Neural cell (in vitro differentiated cells): Measurements from ENCODE around the gene CDC6. TPM values are rescaled to one million over a fixed set of nuclear protein-coding genes. Genes with fewer than 3 reads are reported as not detected.

Source experiments
- H2AFZ ChIP-seq: fragments of 200-600, 300-800 bp; sonication (generic), shearing (Covaris generic); 2 replicates; pipeline ENCODE4 v1.6.0; 2014; ENCODE audit warnings: low read depth, mild to moderate bottlenecking, antibody characterized with exemption, low read length, moderate library complexity
- H3F3A ChIP-seq: fragments of 200-600 bp; shearing (Covaris generic); 2 replicates; pipeline ENCODE4 v1.6.1; 2016; ENCODE audit warnings: mild to moderate bottlenecking, moderate library complexity, mixed read lengths, antibody characterized with exemption, low read length; ENCODE audit not compliant: insufficient read depth, poor library complexity, severe bottlenecking
- H3K27ac ChIP-seq: fragments of 200-600, 300-800 bp; sonication (generic), shearing (Covaris generic); 2 replicates; pipeline ENCODE4 v1.5.1; 2014; ENCODE audit warnings: mild to moderate bottlenecking, low read length, moderate library complexity
- H3K27me3 ChIP-seq: fragments of 300-800, 200-600 bp; sonication (generic), shearing (Covaris generic); 2 replicates; pipeline ENCODE4 v1.6.0; 2014; ENCODE audit warnings: mild to moderate bottlenecking, low read depth, low read length, moderate library complexity; ENCODE audit not compliant: insufficient read depth
- H3K36me3 ChIP-seq: fragments of 300-800, 200-600 bp; sonication (generic), shearing (Covaris generic); 2 replicates; pipeline ENCODE4 v1.5.1; 2014; ENCODE audit warnings: mild to moderate bottlenecking, antibody characterized with exemption, low read length, moderate library complexity; ENCODE audit not compliant: insufficient read depth
- H3K4me2 ChIP-seq: fragments of 300-800, 200-600 bp; sonication (generic), shearing (Covaris generic); 2 replicates; pipeline ENCODE4 v1.6.0; 2014; ENCODE audit warnings: mild to moderate bottlenecking, low read length
- H3K4me3 ChIP-seq: fragments of 300-800, 200-600 bp; sonication (generic), shearing (Covaris generic); 2 replicates; pipeline ENCODE4 v1.5.1; 2014; ENCODE audit warnings: mild to moderate bottlenecking, low read length, moderate library complexity
- H3K79me2 ChIP-seq: fragments of 200-600 bp; shearing (Covaris generic); replicated peaks from 2 replicates; pipeline ENCODE4 v1.6.0; 2014; ENCODE audit warnings: mild to moderate bottlenecking, low read length, moderate library complexity; ENCODE audit not compliant: insufficient read depth
- H3K9ac ChIP-seq: fragments of 300-800, 200-600 bp; sonication (generic), shearing (Covaris generic); 2 replicates; pipeline ENCODE4 v1.6.1; 2016; ENCODE audit warnings: mild to moderate bottlenecking, low read length, mixed read lengths
- H3K9me2 ChIP-seq: fragments of 200-600 bp; shearing (Covaris generic); 2 replicates; pipeline ENCODE4 v1.6.1; 2016; ENCODE audit warnings: mild to moderate bottlenecking, low read length, mixed read lengths; ENCODE audit not compliant: insufficient read depth
- H3K9me3 ChIP-seq: fragments of 200-600, 300-800 bp; sonication (generic), shearing (Covaris generic); 2 replicates; pipeline ENCODE4 v1.6.1; 2016; ENCODE audit warnings: mild to moderate bottlenecking, mixed run types, low read length, moderate library complexity, mixed read lengths
- H4K20me1 ChIP-seq: fragments of 200-600 bp; shearing (Covaris generic); 2 replicates; pipeline ENCODE4 v1.6.1; 2016; ENCODE audit warnings: mild to moderate bottlenecking, mixed run types; ENCODE audit not compliant: insufficient read depth
- EP300 ChIP-seq: fragments of 450-650 bp; conservative IDR thresholded peaks from 2 replicates; pipeline ENCODE4 v1.6.1; 2014; ENCODE audit warnings: antibody characterized with exemption, mild to moderate bottlenecking, moderate library complexity; ENCODE audit not compliant: poor library complexity, severe bottlenecking
- EZH2 ChIP-seq: fragments of 200-600, 300-800 bp; shearing (Covaris generic), sonication (generic); IDR thresholded peaks from 2 replicates; pipeline ENCODE4 v1.6.1; 2014; ENCODE audit warnings: antibody characterized with exemption, low read length, borderline replicate concordance, mild to moderate bottlenecking; ENCODE audit not compliant: insufficient read depth, poor library complexity, severe bottlenecking
- MXI1 ChIP-seq: fragments of 450-650 bp; conservative IDR thresholded peaks from 2 replicates; pipeline ENCODE4 v1.6.1; 2014; ENCODE audit warnings: antibody characterized with exemption, mild to moderate bottlenecking; ENCODE audit not compliant: poor library complexity, severe bottlenecking
- POLR2AphosphoS5 ChIP-seq: IDR thresholded peaks from 2 replicates; pipeline ENCODE4 v1.6.1; 2012
- RAD21 ChIP-seq: fragments of 450-650 bp; conservative IDR thresholded peaks from 2 replicates; pipeline ENCODE4 v1.6.1; 2014; ENCODE audit warnings: antibody characterized with exemption, mild to moderate bottlenecking, moderate library complexity
- SMC3 ChIP-seq: fragments of 450-650 bp; conservative IDR thresholded peaks from 2 replicates; pipeline ENCODE4 v1.6.1; 2014; ENCODE audit warnings: antibody characterized with exemption, mild to moderate bottlenecking, moderate library complexity; ENCODE audit not compliant: poor library complexity
- TAF1 ChIP-seq: IDR thresholded peaks from 2 replicates; pipeline ENCODE4 v1.6.1; 2012; ENCODE audit warnings: low read depth
- polyA plus RNA-seq: library from polyadenylated mRNA; depleted of rRNA; stranded (reverse); fragments of >200 nt; gene quantifications from 2 replicates; pipeline ENCODE4 v1.2.3, GENCODE V29; 2014
- TF ChIP-seq, protein P1 (sequence below): fragments of 450-650 bp; IDR thresholded peaks from 2 replicates; pipeline ENCODE4 v1.5.1; 2014; ENCODE audit warnings: antibody characterized with exemption, mild to moderate bottlenecking, moderate library complexity; ENCODE audit not compliant: poor library complexity, severe bottlenecking
- TF ChIP-seq, protein P2 (sequence below): IDR thresholded peaks from 2 replicates; pipeline ENCODE4 v1.6.1; 2012; ENCODE audit warnings: borderline replicate concordance

CDC6 gene
- polyA plus RNA-seq, 1 donor from 2014 or later: 2.2 TPM

DNA sequence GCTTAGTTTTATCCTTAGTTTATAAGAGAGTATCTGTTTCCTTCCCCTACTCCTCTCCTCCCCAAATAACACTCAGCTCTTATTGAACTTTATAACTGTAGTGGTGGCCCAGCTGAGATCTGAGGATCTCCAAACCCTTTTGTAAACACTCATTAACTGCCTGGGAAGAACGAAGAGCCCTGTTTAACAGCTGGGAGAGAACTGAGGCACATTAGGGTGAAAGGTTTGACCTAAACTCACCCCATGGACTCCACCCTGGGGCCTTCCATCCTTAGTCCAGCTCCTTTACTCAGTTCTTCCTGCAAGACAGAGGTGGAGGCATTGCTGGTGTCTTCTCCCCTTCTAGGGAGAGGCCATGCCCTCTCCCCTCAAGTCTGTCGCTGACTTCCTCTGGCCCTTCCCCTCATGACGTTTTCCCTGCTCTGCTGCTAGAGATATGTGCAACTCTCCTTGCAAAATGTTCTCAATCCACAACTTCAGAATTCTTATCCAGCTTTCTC, 20.1 kb downstream of the CDC6 start:
- Histone ChIP-seq H3K36me3 (no peaks in the 10 kb centered on the region), H3K4me3 (no peak overlapping the region), H3K9me3 (no peaks in the 10 kb centered on the region), H3K9me2 (no peaks in the 10 kb centered on the region), H4K20me1 (no peaks in the 10 kb centered on the region), H3K79me2 (no peaks in the 10 kb centered on the region), H3K27ac (no peak overlapping the region), H3K4me2 (no peak overlapping the region), H3K9ac (no peak overlapping the region), H3K27me3 (no peaks in the 10 kb centered on the region), H2AFZ (no peak overlapping the region), H3F3A (no peaks in the 10 kb centered on the region)
- no peak for TF ChIP-seq MXI1
- no peak for TF ChIP-seq EP300
- TF ChIP-seq, protein P1, sequence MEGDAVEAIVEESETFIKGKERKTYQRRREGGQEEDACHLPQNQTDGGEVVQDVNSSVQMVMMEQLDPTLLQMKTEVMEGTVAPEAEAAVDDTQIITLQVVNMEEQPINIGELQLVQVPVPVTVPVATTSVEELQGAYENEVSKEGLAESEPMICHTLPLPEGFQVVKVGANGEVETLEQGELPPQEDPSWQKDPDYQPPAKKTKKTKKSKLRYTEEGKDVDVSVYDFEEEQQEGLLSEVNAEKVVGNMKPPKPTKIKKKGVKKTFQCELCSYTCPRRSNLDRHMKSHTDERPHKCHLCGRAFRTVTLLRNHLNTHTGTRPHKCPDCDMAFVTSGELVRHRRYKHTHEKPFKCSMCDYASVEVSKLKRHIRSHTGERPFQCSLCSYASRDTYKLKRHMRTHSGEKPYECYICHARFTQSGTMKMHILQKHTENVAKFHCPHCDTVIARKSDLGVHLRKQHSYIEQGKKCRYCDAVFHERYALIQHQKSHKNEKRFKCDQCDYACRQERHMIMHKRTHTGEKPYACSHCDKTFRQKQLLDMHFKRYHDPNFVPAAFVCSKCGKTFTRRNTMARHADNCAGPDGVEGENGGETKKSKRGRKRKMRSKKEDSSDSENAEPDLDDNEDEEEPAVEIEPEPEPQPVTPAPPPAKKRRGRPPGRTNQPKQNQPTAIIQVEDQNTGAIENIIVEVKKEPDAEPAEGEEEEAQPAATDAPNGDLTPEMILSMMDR: no peak
- TF ChIP-seq EZH2: no peak
- no peak for TF ChIP-seq POLR2AphosphoS5
- TF ChIP-seq RAD21: no peak
- no peak for TF ChIP-seq SMC3
- TF ChIP-seq, protein P2, sequence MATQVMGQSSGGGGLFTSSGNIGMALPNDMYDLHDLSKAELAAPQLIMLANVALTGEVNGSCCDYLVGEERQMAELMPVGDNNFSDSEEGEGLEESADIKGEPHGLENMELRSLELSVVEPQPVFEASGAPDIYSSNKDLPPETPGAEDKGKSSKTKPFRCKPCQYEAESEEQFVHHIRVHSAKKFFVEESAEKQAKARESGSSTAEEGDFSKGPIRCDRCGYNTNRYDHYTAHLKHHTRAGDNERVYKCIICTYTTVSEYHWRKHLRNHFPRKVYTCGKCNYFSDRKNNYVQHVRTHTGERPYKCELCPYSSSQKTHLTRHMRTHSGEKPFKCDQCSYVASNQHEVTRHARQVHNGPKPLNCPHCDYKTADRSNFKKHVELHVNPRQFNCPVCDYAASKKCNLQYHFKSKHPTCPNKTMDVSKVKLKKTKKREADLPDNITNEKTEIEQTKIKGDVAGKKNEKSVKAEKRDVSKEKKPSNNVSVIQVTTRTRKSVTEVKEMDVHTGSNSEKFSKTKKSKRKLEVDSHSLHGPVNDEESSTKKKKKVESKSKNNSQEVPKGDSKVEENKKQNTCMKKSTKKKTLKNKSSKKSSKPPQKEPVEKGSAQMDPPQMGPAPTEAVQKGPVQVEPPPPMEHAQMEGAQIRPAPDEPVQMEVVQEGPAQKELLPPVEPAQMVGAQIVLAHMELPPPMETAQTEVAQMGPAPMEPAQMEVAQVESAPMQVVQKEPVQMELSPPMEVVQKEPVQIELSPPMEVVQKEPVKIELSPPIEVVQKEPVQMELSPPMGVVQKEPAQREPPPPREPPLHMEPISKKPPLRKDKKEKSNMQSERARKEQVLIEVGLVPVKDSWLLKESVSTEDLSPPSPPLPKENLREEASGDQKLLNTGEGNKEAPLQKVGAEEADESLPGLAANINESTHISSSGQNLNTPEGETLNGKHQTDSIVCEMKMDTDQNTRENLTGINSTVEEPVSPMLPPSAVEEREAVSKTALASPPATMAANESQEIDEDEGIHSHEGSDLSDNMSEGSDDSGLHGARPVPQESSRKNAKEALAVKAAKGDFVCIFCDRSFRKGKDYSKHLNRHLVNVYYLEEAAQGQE: no peak
- TF ChIP-seq TAF1: no peak

DNA sequence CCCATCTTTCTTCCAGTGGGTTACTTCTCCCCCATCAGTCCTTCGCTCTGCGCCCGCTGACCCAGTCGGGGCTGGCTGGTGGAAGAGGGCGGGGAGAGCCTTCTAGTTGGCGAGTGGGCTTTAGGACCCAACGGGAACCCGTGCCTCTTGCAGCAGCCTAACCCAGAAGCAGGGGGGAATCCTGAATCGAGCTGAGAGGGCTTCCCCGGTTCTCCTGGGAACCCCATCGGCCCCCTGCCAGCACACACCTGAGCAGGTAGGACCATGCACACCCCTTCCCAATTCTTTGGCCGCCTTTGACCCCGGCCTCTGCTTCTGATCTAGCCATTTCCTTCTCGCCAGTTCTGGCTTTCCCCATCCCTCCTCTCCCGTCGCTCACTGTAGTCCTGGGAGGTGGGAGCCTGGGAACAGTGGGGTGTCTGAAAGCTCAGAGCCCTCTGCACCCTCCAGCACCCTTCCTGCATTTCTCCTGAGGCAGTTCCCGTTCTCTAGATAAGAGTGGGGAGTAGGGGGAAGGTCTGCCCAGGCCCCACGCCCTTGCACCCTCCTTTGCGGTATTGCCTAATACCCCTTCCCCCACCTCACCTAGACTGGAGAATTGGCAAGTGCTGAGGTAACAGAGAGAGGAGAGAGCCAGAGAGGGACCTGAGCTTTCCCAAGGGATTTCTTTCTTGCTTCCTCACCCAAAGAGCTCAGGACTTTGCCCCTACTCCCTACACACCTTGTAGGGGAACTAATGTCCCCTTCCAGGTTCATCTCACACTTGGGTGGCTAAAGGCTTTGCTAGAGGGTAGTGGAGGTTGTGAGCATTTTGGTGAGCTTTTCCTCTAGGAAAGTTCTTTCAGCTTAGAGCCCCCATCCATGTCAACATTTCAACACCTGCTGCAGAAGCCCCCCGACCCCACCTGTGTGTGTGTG, 21.6 kb downstream of the CDC6 start, which contains the start of gene RARA:
TSS of gene RARA (plus strand) at position 150 of the 918 bp plus-strand sequence. CDS start 22,039 bp downstream, outside the sequence.
- peak within 1 kb of the TSS; percentile 65 for H2AFZ ChIP-seq

More for the DNA sequence above, 21.6 kb downstream of the CDC6 start, which contains the start of gene RARA:
- H3F3A ChIP-seq: no peaks in the 10 kb centered on the region
- H3K27ac ChIP-seq: peak within 1 kb of the TSS; percentile 34
- peak within 1 kb of the TSS; percentile 70 for H3K4me2 ChIP-seq
- no peaks in the 10 kb centered on the region for H3K79me2 ChIP-seq
- H3K4me3 ChIP-seq: peak within 1 kb of the TSS; percentile 75
- H3K36me3 ChIP-seq: no peaks in the 10 kb centered on the region
- H3K9ac ChIP-seq: peak within 1 kb of the TSS; percentile 73
- H3K27me3 ChIP-seq: no peaks in the 10 kb centered on the region
- H3K9me2 ChIP-seq: no peaks in the 10 kb centered on the region
- no peaks in the 10 kb centered on the region for H4K20me1 ChIP-seq
- peak; percentile 46 for TF ChIP-seq MXI1
- peak; percentile 3 for TF ChIP-seq POLR2AphosphoS5
- peak; percentile 46 for TF ChIP-seq SMC3
- peak; percentile 20 for TF ChIP-seq EP300
- no peak for TF ChIP-seq RAD21
- TF ChIP-seq TAF1: no peak
- TF ChIP-seq, protein P1: no peak
- H3K9me3 ChIP-seq: no peaks in the 10 kb centered on the region
